ENCODE results near the gene ACER3.
"Not testable (repeated sequence)": the region's sequence is repeated elsewhere in the genome, so short reads cannot be mapped to it uniquely, and the experiment has no call there.

Gene ACER3

GRCh38 chr11:77003963-77004362 lies 143.2 kb downstream of the ACER3 start:
- no peak for DNase-seq

GRCh38 chr11:77009533-77010160 lies 148.9 kb downstream of the ACER3 start:
- no peak for DNase-seq

- no peak for DNase-seq
Observed at GRCh38 chr11:77014669-77015068, 154.0 kb downstream of the ACER3 start.

GRCh38 chr11:77018396-77018924 lies 157.7 kb downstream of the ACER3 start:
- DNase-seq, result not testable (repeated sequence)

GRCh38 chr11:77019976-77020595 lies 159.4 kb downstream of the ACER3 start:
- no peak for DNase-seq

- DNase-seq, result no peak
Observed at GRCh38 chr11:77020734-77021133, 160.0 kb downstream of the ACER3 start.

GRCh38 chr11:77024745-77025144 lies 164.0 kb downstream of the ACER3 start:
- no peak for DNase-seq

- DNase-seq, result no peak
Observed at GRCh38 chr11:77026221-77026620, 165.5 kb downstream of the ACER3 start.

GRCh38 chr11:77026743-77027142 lies 166.0 kb downstream of the ACER3 start:
- DNase-seq, result no peak

GRCh38 chr11:77027275-77027674 lies 166.6 kb downstream of the ACER3 start:
- DNase-seq, result no peak

- DNase-seq, result no peak
Observed at GRCh38 chr11:77029829-77030228, 169.1 kb downstream of the ACER3 start.

- DNase-seq, result no peak
Observed at GRCh38 chr11:77030834-77031414, 170.2 kb downstream of the ACER3 start.

- no peak for DNase-seq
Observed at GRCh38 chr11:77031599-77031998, 170.9 kb downstream of the ACER3 start.

GRCh38 chr11:77035039-77035438 lies 174.3 kb downstream of the ACER3 start:
- no peak for DNase-seq

- DNase-seq, result no peak
Observed at GRCh38 chr11:77035580-77035979, 174.9 kb downstream of the ACER3 start.

GRCh38 chr11:77036398-77036797 lies 175.7 kb downstream of the ACER3 start:
- no peak for DNase-seq

- DNase-seq, result no peak
Observed at GRCh38 chr11:77037057-77037456, 176.3 kb downstream of the ACER3 start.

- DNase-seq, result no peak
Observed at GRCh38 chr11:77038029-77038824, 177.5 kb downstream of the ACER3 start.

- DNase-seq, result no peak
Observed at GRCh38 chr11:77038825-77039326, 178.2 kb downstream of the ACER3 start.

GRCh38 chr11:77039491-77040400 lies 179.0 kb downstream of the ACER3 start:
- DNase-seq, result no peak

- DNase-seq, result no peak
Observed at GRCh38 chr11:77040401-77040777, 179.7 kb downstream of the ACER3 start.

- no peak for DNase-seq
Observed at GRCh38 chr11:77040889-77041288, 180.2 kb downstream of the ACER3 start.

Data from CD4-positive, alpha-beta T cell treated with Interleukin-15 for 1 hour (primary cell).